IMR-90 (cell line): ENCODE measurements around the gene ORC5. TPM values are rescaled to one million over a fixed set of nuclear protein-coding genes. Genes with fewer than 3 reads are reported as not detected.

ENCODE experiments used
- ATAC-seq: fragments of 200-7000 bp; cut with Tn5 transposase; 2 replicates; pipeline ENCODE4 v1.9.1; 2020; ENCODE audit warnings: low read depth, mild to moderate bottlenecking, moderate library complexity
- BruUV-seq: library from RNA; stranded (reverse); fragments of 400-500 nt; replicated peaks from 2 replicates; lab custom pipeline; 2021; lab: Mats Ljungman, UMichigan
- CTCF ChIA-PET: fragments of 300-600 bp; formaldehyde crosslinking; extraction: SDS; loops from one replicate; lab custom pipeline; 2021; ENCODE audit warnings: antibody characterized with exemption; lab: Yijun Ruan, JAX
- POLR2A ChIA-PET: fragments of 300-600 bp; sonication (Branson Sonifier 250); formaldehyde crosslinking; loops from one replicate; lab custom pipeline; 2022; ENCODE audit warnings: antibody characterized with exemption; ENCODE audit not compliant: unreplicated experiment; lab: Charles Lee
- DNase-seq: peaks from one replicate; pipeline ENCODE4 v3.0.0; 2013
- H2AFZ ChIP-seq: replicated peaks from 2 replicates; pipeline ENCODE3; 2013; ENCODE audit warnings: low read length, mild to moderate bottlenecking; ENCODE audit not compliant: poor library complexity
- H2AK5ac ChIP-seq: 2 replicates; pipeline ENCODE4 v1.6.1; 2013; ENCODE audit warnings: low read depth, low read length, inconsistent platforms
- H2AK9ac ChIP-seq: replicated peaks from 2 replicates; pipeline ENCODE3; 2013; ENCODE audit warnings: mild to moderate bottlenecking, low read depth, low read length, moderate library complexity; ENCODE audit not compliant: poor library complexity
- H2BK120ac ChIP-seq: 2 replicates; pipeline ENCODE4 v1.6.1; 2013; ENCODE audit warnings: low read depth, low read length, inconsistent platforms
- H2BK15ac ChIP-seq: 3 replicates; pipeline ENCODE4 v1.6.1; 2013; ENCODE audit warnings: low read depth, low read length, inconsistent platforms
- H2BK20ac ChIP-seq: 2 replicates; pipeline ENCODE4 v1.6.1; 2013; ENCODE audit warnings: low read depth, mild to moderate bottlenecking, inconsistent platforms, low read length, moderate library complexity
- H2BK5ac ChIP-seq: 2 replicates; pipeline ENCODE4 v1.6.1; 2013; ENCODE audit warnings: mild to moderate bottlenecking, low read depth, low read length, inconsistent platforms; ENCODE audit not compliant: poor library complexity, severe bottlenecking
- H3K14ac ChIP-seq: replicated peaks from 2 replicates; pipeline ENCODE4 v1.6.1; 2013; ENCODE audit warnings: low read depth, low read length, inconsistent platforms
- H3K18ac ChIP-seq: 2 replicates; pipeline ENCODE4 v1.6.1; 2013; ENCODE audit warnings: low read depth, low read length, control low read depth
- H3K23ac ChIP-seq: 2 replicates; pipeline ENCODE4 v1.6.1; 2013; ENCODE audit warnings: low read depth, low read length, inconsistent platforms
- H3K27ac ChIP-seq: 2 replicates; pipeline ENCODE4 v1.5.1; 2013; ENCODE audit warnings: mild to moderate bottlenecking, control low read depth, low read length; ENCODE audit not compliant: insufficient read depth
- H3K27me3 ChIP-seq: 2 replicates; pipeline ENCODE4 v1.6.1; 2013; ENCODE audit warnings: low read length; ENCODE audit not compliant: control insufficient read depth, insufficient read depth
- H3K36me3 ChIP-seq: 2 replicates; pipeline ENCODE4 v1.6.1; 2013; ENCODE audit warnings: low read length, mixed read lengths; ENCODE audit not compliant: control insufficient read depth, insufficient read depth
- H3K4ac ChIP-seq: 2 replicates; pipeline ENCODE4 v1.6.1; 2013; ENCODE audit warnings: low read depth, low read length, inconsistent platforms
- H3K4me1 ChIP-seq: 2 replicates; pipeline ENCODE4 v1.6.1; 2013; ENCODE audit warnings: low read length, mixed read lengths; ENCODE audit not compliant: control insufficient read depth, insufficient read depth
- H3K4me2 ChIP-seq: 2 replicates; pipeline ENCODE4 v1.6.1; 2013; ENCODE audit warnings: low read depth, mild to moderate bottlenecking, control low read depth, low read length, moderate library complexity
- H3K4me3 ChIP-seq: 2 replicates; pipeline ENCODE4 v1.5.1; 2013; ENCODE audit warnings: low read depth, mild to moderate bottlenecking, control low read depth, low read length, moderate library complexity; ENCODE audit not compliant: insufficient read depth
- H3K56ac ChIP-seq: 2 replicates; pipeline ENCODE4 v1.6.1; 2013; ENCODE audit warnings: low read length, inconsistent platforms; ENCODE audit not compliant: insufficient read depth; ENCODE audit errors: extremely low read depth
- H3K79me1 ChIP-seq, 2 experiments: 2 replicates each; pipeline ENCODE4 v1.6.1; 2013; ENCODE audit warnings: low read length in 2 of 2, inconsistent platforms in 1 of 2, low read depth in 1 of 2
- H3K9ac ChIP-seq: 2 replicates; pipeline ENCODE4 v1.6.1; 2013; ENCODE audit warnings: low read depth, low read length, control low read depth
- H3K9me1 ChIP-seq: 2 replicates; pipeline ENCODE4 v1.6.1; 2013; ENCODE audit warnings: low read length, inconsistent platforms; ENCODE audit not compliant: insufficient read depth
- H3K9me3 ChIP-seq: 2 replicates; pipeline ENCODE4 v1.6.1; 2013; ENCODE audit warnings: low read length; ENCODE audit not compliant: control insufficient read depth, insufficient read depth
- H4K20me1 ChIP-seq: 2 replicates; pipeline ENCODE4 v1.6.1; 2013; ENCODE audit warnings: low read length, inconsistent platforms; ENCODE audit not compliant: insufficient read depth
- H4K5ac ChIP-seq: 2 replicates; pipeline ENCODE4 v1.6.1; 2013; ENCODE audit warnings: mild to moderate bottlenecking, low read depth, low read length, control low read depth
- H4K8ac ChIP-seq, 2 experiments: 2 replicates each; pipeline ENCODE4 v1.6.1; 2013; ENCODE audit warnings: low read depth in 2 of 2, low read length in 2 of 2, control low read depth in 1 of 2, inconsistent platforms in 1 of 2
- H4K91ac ChIP-seq: 2 replicates; pipeline ENCODE4 v1.6.1; 2013; ENCODE audit warnings: low read depth, low read length, inconsistent platforms; ENCODE audit not compliant: insufficient read depth
- BHLHE40 ChIP-seq: fragments of 150-350 bp; IDR thresholded peaks from 2 replicates; pipeline ENCODE4 v1.6.1; 2016; ENCODE audit warnings: mild to moderate bottlenecking, low read depth, low read length
- CEBPB ChIP-seq: IDR thresholded peaks from 2 replicates; pipeline ENCODE4 v1.6.1; 2012; ENCODE audit warnings: low read depth, low read length, improper control_type of control experiment
- CHD1 ChIP-seq: IDR thresholded peaks from 2 replicates; pipeline ENCODE4 v1.6.1; 2012; ENCODE audit warnings: low read depth, low read length, improper control_type of control experiment
- CTCF ChIP-seq: conservative IDR thresholded peaks from 2 replicates; pipeline ENCODE4 v1.5.1; 2012; ENCODE audit warnings: mild to moderate bottlenecking, low read depth, low read length, improper control_type of control experiment
- FOS ChIP-seq: fragments of 150-350 bp; IDR thresholded peaks from 2 replicates; pipeline ENCODE4 v1.6.1; 2016; ENCODE audit warnings: low read depth, low read length
- MAFK ChIP-seq: IDR thresholded peaks from 2 replicates; pipeline ENCODE4 v1.6.1; 2012; ENCODE audit warnings: low read depth, low read length, improper control_type of control experiment
- MAZ ChIP-seq: IDR thresholded peaks from 2 replicates; pipeline ENCODE4 v1.6.1; 2012; ENCODE audit warnings: low read depth, mild to moderate bottlenecking, low read length, improper control_type of control experiment, moderate library complexity, borderline replicate concordance
- MXI1 ChIP-seq: IDR thresholded peaks from 2 replicates; pipeline ENCODE4 v1.6.1; 2012; ENCODE audit warnings: low read depth, mild to moderate bottlenecking, low read length, moderate library complexity, borderline replicate concordance
- NFE2L2 ChIP-seq: fragments of 150-350 bp; IDR thresholded peaks from 2 replicates; pipeline ENCODE4 v1.6.1; 2016; ENCODE audit warnings: low read depth, mild to moderate bottlenecking, low read length
- POLR2A ChIP-seq: IDR thresholded peaks from 2 replicates; pipeline ENCODE4 v1.6.1; 2012; ENCODE audit warnings: mild to moderate bottlenecking, low read depth, low read length
- RAD21 ChIP-seq: IDR thresholded peaks from 2 replicates; pipeline ENCODE4 v1.6.1; 2012; ENCODE audit warnings: low read length, improper control_type of control experiment
- RCOR1 ChIP-seq: IDR thresholded peaks from 2 replicates; pipeline ENCODE4 v1.6.1; 2012; ENCODE audit warnings: mild to moderate bottlenecking, low read length, improper control_type of control experiment; ENCODE audit not compliant: insufficient replicate concordance
- RFX5 ChIP-seq: IDR thresholded peaks from 2 replicates; pipeline ENCODE4 v1.8.0; 2012; ENCODE audit warnings: low read depth, mild to moderate bottlenecking, low read length, moderate library complexity
- SMC3 ChIP-seq: fragments of 150-350 bp; IDR thresholded peaks from 2 replicates; pipeline ENCODE4 v1.6.1; 2016; ENCODE audit warnings: low read depth, mild to moderate bottlenecking, antibody characterized with exemption, low read length, moderate library complexity
- WGBS, 2 experiments: methylation state at CpG; one replicate each; pipeline versions ENCODE4 v1.1.5 to v1.1.7; 2013; ENCODE audit warnings: missing lambda C conversion rate in 2 of 2; ENCODE audit not compliant: insufficient read length in 1 of 2; ENCODE audit errors: extremely low coverage in 2 of 2; 5-methylcytosine and 5-hydroxymethylcytosine counted together
- dilution Hi-C: fragments of 300-500 bp; cut with HindIII; formaldehyde crosslinking; loops from one replicate; pipeline ENCODE4 v1.14.3; 2018; ENCODE audit warnings: low sequenced_read_pairs; ENCODE audit not compliant: unreplicated experiment
- in situ Hi-C: fragments of 300-500 bp; cut with MboI; formaldehyde crosslinking; loops from 3 replicates; pipeline ENCODE4 v1.14.3; 2019; ENCODE audit warnings: low sequenced_read_pairs, inconsistent platforms, mixed read lengths
- intact Hi-C: fragments of 100-400 bp; cut with micrococcal nuclease; formaldehyde crosslinking; loops from 2 replicates; pipeline ENCODE4 v1.10.0; 2022
- polyA plus RNA-seq, 3 experiments: library from polyadenylated mRNA; depleted of rRNA; stranded (reverse); fragments of >200 nt; gene quantifications; 2 replicates each; pipeline ENCODE4 v1.2.3, GENCODE V29; 2012; ENCODE audit warnings: low replicate concordance in 1 of 3
- total RNA-seq: library from RNA; depleted of rRNA; stranded (reverse); fragments of >200 nt; gene quantifications from 2 replicates; pipeline ENCODE4 v1.2.3, GENCODE V29; 2012
- TF ChIP-seq, protein P1 (sequence below): fragments of 150-350 bp; IDR thresholded peaks from 2 replicates; pipeline ENCODE4 v1.6.1; 2016; ENCODE audit warnings: low read depth, mild to moderate bottlenecking, low read length, moderate library complexity, borderline replicate concordance
- TF ChIP-seq, protein P2 (sequence below): fragments of 150-350 bp; IDR thresholded peaks from 2 replicates; pipeline ENCODE4 v1.6.1; 2017; ENCODE audit warnings: mild to moderate bottlenecking, antibody characterized with exemption, low read length, low read depth

The ORC5 gene
- total and polyA plus RNA-seq, 2 of the 4 experiments (the other 2 are of a cell fraction), result 7.9 to 18.8 TPM

DNA sequence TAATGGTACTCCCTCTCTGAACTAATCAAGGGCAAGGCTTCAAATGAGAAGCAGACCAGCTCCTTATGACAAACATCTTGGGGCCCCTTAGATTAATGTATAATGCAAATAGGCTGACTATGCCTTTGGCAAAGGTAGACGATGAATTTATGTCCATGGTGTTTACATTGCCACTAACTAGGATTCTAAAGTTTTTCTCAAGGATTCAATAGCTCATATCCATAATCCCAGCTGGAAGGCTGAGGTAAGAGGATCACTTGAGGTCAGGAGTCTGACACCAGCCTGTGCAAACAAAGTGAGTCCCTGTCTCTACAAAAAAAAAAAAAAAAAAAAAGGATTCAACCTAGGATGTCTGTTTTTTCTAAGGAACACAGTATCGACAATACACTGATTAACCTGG, 96.5 kb downstream of the ORC5 start:
- Histone ChIP-seq H3K4ac (no peak overlapping the region), H3K4me2 (no peak overlapping the region), H2AK9ac (no peak overlapping the region), H3K27me3 (no peaks in the 10 kb centered on the region), H4K20me1 (no peaks in the 10 kb centered on the region), H4K5ac (no peak overlapping the region), H4K91ac (no peak overlapping the region), H3K14ac (no peak overlapping the region), H3K18ac (no peak overlapping the region), H3K27ac (no peak overlapping the region), H3K56ac (no peak overlapping the region), H3K79me1 (no peaks in the 10 kb centered on the region), H2BK5ac (no peak overlapping the region), H3K4me3 (no peak overlapping the region), H2AK5ac (no peak overlapping the region), H3K36me3 (no peaks in the 10 kb centered on the region), H3K23ac (no peak overlapping the region), H3K4me1 (no peaks in the 10 kb centered on the region), H3K9me3 (no peaks in the 10 kb centered on the region), H2BK20ac (no peak overlapping the region), H2BK120ac (no peak overlapping the region), H3K9ac (no peak overlapping the region), H4K8ac (no peak overlapping the region), H3K9me1 (no peaks in the 10 kb centered on the region), H2AFZ (no peak overlapping the region), H2BK15ac (no peak overlapping the region)
- dilution Hi-C loops (no loop called here), in situ Hi-C loops (no loop called here), intact Hi-C loops (loop anchor here (5.0 kb wide), 1 partner anchor 41 kb away; no protein-coding TSS in a partner anchor)
- no peak for DNase-seq
- BruUV-seq, result no TSS peak
- ChIA-PET CTCF (interaction anchor here (0.6 to 1.1 kb wide), 3 partner anchors 27 to 52 kb away, joined by 3 to 9 read pairs (median 3); no protein-coding TSS in a partner anchor), POLR2A (no interaction called here)
- no peak for ATAC-seq
- no peak for TF ChIP-seq POLR2A
- no peak for TF ChIP-seq CEBPB
- TF ChIP-seq MAZ, result no peak
- no peak for TF ChIP-seq BHLHE40
- TF ChIP-seq MXI1, result no peak
- no peak for TF ChIP-seq CTCF
- no peak for TF ChIP-seq SMC3
- no peak for TF ChIP-seq FOS
- TF ChIP-seq, protein P1, sequence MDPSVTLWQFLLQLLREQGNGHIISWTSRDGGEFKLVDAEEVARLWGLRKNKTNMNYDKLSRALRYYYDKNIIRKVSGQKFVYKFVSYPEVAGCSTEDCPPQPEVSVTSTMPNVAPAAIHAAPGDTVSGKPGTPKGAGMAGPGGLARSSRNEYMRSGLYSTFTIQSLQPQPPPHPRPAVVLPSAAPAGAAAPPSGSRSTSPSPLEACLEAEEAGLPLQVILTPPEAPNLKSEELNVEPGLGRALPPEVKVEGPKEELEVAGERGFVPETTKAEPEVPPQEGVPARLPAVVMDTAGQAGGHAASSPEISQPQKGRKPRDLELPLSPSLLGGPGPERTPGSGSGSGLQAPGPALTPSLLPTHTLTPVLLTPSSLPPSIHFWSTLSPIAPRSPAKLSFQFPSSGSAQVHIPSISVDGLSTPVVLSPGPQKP, result no peak
- no peak for TF ChIP-seq RFX5
- no peak for TF ChIP-seq NFE2L2
- TF ChIP-seq, protein P2, sequence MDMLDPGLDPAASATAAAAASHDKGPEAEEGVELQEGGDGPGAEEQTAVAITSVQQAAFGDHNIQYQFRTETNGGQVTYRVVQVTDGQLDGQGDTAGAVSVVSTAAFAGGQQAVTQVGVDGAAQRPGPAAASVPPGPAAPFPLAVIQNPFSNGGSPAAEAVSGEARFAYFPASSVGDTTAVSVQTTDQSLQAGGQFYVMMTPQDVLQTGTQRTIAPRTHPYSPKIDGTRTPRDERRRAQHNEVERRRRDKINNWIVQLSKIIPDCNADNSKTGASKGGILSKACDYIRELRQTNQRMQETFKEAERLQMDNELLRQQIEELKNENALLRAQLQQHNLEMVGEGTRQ, result no peak
- TF ChIP-seq RAD21, result no peak
- no peak for TF ChIP-seq MAFK
- no peak for TF ChIP-seq RCOR1
- TF ChIP-seq CHD1, result no peak
- no CpG with 5 or more reads among the region's 2 CpGs for WGBS, 2 experiments
